ENCODE measurements around the gene MMP24OS. TPM values are rescaled to one million over a fixed set of nuclear protein-coding genes. Genes with fewer than 3 reads are reported as not detected.
"Not testable (repeated sequence)": the region's sequence is repeated elsewhere in the genome, so short reads cannot be mapped to it uniquely, and the experiment has no call there.

Gene MMP24OS
- 57.6 TPM for total RNA-seq

- ATAC-seq: peak; percentile 83
Measured at GRCh38 chr20:35277531-35278395, at the start of gene MMP24OS. TSS of gene MMP24OS (minus strand) at chr20:35278122. CDS start at chr20:35277929, 193 bp downstream.

- ATAC-seq: no peak
Measured at GRCh38 chr20:35327074-35327976, 49.4 kb upstream of the MMP24OS start.

DNA sequence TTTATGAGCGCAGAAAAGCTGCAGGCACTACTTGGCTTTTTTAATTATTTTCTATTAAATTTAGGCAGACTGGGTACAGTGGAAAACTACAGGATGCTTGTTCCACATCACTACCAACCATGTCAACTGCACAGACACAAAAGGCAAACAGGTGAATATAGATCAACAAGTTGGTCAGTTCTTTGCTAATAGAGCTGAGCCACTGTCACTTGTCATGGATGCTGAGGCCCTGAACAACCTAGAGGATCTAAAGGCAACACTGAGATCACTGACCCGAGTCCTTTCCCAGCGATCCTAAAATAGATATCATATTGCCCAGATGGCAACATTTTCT is 48.8 kb upstream of the MMP24OS start:
- no peak for ATAC-seq

- ATAC-seq: no peak
Measured at GRCh38 chr20:35326021-35326739, 48.3 kb upstream of the MMP24OS start.

GRCh38 chr20:35325401-35325800 is 47.5 kb upstream of the MMP24OS start:
- ATAC-seq: no peak

DNA sequence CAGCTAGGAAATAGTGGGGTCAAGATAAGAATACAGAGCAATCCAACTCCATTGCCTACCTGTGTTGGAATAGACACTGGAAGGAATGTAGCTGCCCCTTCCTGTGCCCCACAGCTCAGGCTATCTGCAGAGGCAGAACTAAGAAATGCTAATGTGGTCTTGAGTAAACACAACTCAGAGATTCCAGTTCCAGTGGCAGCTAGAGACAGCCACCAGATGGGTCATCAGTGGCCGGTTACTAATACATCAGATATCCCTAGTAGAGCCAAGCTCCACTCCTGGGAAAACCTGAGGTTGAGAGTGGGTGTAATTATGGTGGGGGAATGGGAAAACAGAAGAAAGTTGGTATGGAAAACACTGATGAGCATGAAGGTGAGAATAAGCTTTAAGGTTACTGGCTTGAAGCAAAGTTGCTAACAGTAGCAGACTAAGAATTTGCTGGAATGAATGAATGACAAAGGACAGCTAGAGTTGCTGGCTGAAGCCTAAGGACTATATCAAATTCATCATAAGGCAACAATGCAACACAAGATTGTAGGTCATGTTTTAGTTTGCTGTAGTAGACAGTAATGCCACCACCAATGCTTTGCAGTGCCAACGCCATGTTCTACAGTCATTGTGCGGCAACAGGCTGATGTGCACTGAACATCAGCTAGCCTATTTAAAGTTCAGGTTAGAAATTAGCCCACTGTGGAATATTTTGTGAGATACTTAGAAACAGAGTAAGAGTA is 42.6 kb upstream of the MMP24OS start:
- no peak for ATAC-seq

GRCh38 chr20:35319871-35320197 is 41.9 kb upstream of the MMP24OS start:
- ATAC-seq: peak; percentile 12

DNA sequence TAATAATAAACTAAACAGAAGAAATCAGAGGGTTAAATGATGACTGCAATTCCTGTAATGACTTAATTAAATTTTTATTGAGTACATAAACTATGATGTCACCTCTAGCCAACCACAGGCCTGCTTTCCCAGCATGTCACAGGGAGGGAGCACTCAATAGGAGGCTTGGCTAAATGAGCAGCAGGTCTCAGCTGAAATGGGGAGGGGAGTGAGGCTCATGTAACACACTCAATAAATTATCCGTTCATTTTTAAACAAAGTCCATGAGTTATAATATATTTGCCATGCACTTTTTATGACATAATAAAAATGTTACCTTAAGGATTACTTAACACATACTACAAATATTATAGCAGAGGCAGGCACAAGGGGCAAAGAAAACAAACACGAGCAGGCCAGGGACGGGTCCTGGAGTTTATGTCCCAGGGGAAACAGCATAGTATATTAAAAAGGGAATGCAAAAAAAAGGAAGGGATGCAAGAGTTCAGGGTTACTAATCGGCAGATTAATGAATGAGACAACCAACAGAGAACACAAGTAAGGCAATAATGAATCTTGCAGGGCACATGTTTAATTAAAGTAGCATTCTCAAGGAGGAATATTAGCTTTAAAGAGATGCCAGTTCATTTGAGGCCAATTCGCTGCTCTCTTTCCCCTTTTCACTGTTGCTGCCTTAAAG is 41.4 kb upstream of the MMP24OS start:
- ATAC-seq: peak; percentile 24

DNA sequence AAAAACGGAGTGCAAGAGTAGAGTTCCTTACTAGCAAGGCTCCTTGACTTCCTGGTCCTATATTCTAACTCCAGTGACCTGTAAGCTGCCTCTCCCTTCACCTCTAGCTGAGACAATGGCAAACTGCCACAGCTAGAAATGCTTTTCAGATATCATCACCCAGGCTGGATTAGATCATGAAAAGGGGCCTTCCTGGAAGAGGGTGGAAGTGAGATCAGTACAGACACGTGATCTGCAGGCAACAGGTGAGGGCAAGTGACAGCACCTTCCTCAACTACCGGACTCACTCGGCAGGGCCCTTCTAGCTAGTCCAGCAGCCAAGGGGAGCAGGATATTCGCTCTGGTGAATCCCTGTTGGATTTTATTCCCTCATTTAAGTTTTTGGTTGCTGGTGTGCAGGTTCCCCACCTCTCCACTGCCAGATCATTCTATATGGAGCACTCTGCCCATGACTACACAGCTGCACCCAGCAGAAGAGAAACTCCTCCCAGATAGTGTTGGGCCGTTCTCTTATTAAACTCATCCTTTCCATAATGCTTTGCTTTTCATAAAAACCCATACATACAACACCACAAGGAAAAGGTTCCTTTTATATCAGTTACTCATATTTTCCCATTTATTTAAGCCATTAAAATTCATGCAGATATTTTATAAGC is 40.7 kb upstream of the MMP24OS start:
- ATAC-seq: peak; percentile 95

DNA sequence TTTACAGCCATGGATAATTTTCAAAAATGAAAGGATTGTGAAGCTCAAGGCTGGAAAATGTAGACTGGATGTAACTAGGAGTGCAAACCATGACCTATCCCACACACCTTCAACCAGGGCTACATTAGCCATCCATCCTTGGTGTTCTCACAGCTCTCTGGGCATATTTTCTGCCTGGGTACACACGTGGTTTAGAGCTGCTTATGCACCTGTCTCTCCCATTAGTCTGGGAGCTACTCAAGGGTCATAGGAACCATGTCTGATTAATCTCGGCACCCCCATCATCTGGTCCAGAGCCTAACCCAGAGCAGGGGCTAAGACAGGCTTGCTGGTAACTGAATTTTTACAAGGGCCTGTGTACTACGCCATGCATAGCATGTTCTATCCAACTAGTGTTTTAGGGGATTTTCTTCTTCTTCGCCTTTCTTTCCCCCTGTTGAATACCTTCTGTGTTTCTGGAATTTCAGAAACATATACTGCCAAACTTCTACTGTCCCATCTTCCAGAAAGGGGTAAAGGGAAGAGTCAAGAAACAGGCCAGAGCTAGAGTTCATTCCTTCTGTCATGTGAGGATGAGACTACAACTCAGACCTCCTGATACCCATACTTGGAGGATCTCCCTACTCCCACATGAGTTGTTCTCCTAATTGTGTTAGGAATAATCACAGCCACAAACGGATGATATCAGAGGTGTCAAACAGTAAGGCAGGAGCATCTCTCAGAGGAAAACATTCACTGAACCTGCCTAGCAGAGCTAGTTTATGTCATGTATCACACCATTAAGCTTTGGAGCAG is 39.7 kb upstream of the MMP24OS start:
- peak; percentile 22 for ATAC-seq

GRCh38 chr20:35316086-35316485 is 38.2 kb upstream of the MMP24OS start:
- ATAC-seq: no peak

GRCh38 chr20:35315632-35316020 is 37.7 kb upstream of the MMP24OS start:
- not testable (repeated sequence) for ATAC-seq

DNA sequence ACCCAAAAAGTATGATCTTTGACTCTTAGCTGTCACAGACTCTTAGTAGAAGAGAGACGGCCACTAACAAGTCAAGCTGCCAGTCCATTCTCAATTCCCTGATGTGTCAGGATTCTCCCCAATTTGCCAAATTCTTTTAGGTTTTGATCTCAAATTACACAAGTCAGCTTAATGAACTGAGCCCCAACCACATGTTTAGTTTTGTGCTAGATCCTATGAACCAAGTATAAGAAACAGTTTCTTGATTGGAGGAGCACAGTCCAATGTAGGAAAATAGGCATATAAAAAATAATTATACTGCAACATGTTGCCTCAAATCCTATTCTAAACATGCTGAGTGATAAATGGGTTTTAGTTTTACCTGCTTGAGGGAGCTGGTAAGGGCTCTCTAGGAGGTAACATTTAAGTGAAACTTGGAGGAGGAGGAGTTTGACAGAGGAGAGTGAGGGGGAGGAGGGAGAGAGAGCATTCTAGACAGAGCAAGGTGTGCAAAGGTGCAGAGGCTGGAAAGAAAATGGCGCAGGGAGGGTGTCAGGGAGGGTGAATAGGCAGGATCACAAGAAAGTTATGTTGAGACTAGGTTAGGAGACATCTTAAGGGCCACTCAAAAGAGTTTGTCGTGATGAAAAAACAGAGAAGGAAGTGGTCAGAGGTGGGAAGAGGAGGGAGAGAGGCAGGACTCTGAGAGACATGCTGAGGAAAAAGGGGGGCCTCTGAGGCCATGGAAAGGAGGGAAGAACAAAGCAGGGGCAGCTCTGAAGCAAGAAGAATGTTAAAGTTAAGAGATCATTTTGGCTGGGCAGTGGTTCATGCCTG is 37.1 kb upstream of the MMP24OS start:
- no peak for ATAC-seq

DNA sequence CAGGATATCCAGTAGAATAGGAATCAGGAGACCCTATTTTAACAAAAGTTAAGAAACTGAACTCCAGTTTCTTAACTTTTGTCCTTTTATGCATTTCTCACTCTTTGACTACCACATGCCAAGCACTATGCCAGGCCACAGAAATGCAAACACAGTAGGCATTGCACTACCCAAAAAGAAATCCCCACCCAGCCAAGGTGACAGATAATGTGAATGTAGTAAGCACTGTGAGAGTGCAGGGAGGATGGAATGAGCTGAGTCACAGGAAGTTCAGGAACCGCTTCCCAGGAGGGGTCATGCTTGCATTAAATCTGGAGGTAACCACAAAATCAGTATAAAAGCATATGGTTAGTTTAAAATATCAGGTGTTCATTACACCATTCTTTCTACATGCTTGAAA is 34.4 kb upstream of the MMP24OS start:
- peak; percentile 46 for ATAC-seq

- no peak for ATAC-seq
Measured at GRCh38 chr20:35311822-35312221, 33.9 kb upstream of the MMP24OS start.

DNA sequence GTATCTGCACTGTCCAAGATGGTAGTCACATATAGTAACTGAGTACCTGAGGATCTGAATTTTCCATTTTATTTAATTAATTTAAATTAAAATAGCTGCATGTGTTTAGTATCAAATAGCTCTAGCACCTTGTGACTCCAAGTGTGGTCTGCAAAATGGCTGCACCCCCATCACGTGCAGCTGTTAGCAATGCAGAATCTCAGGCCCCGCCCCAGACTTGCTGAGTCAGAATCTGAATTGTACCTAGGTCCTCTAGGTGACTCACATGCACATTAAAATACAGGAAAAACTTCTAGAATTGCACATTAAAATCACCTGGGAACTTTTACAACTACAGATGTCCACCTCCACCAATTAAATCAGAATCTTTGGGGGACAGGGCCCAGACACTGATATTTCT is 33.5 kb upstream of the MMP24OS start:
- ATAC-seq: peak; percentile 19

DNA sequence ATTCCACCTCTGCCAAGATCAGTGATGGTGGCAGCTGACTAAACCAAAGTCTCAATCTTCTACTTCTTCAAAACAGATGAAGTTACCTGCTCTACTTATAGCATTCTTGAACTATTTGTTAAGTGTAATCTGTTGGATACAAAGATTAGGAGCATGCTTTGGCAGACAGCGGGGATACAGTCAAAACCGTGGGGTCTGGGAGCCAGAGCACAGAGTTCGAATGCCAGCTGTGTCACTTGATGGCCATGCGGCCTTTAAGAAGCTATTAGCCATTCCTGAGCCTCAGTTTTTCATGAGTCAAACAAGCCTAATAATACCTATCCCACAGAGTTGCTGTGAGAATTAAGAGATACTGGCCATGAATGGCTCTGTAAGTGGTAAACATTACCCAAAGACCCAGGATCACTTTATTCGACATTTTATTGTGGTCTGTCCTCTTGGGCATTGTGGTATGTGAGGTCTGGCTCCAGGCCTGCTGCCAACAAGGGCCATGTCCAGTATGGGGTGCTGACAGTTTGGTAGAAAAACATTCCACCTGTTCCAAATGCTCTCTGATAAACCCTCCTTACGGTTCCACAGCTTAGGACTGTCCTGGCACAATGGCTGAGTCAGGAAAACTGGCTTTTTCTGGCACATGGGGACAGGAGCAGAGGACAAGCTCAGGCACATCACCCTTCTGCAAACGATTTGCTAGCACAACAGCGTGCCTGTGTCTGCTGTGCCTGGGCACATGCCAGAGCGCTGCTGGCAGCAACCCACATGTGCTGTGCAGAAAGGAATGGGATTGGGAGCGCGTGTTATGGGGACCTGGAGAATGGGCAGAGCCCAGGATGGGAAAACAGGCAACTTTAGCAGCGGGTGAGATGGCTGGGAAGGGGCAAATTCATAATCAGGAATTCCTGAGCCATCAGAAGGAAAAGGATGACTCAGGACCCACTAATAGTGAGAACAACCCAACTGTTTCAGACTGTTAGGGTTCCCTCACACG is 30.0 kb upstream of the MMP24OS start:
- ATAC-seq: peak; percentile 67

DNA sequence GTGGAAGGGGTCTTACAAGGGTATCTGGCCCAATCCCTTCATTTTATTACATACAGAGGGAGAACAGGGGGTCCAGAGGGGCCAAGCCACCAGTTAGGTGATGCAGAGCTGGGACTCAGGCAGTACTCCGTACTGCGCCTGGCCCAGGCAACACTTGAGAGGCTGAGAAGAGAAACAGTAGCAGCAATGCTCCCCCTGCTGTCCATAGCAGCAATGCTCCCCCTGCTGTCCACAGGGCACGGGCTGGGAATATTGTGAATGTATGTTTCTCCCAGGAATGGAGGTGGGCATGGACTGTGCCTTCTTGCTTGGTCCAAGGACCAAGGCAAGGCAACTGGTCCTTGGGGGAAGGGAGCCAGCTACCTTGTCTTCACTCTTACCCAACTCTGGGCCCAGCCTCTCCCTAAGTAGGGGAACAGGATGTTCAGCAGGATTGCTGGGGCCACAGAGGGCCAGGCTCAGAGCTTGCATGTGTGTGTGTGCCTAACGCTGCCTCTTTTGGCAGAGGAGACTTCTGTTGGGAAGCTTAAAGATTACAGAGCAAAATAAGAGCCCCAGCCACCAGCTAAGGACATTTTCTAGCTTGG is 29.1 kb upstream of the MMP24OS start:
- peak; percentile 69 for ATAC-seq

All from esophagus mucosa (tissue), 1 donor.